GM18502 (cell line): Measurements from ENCODE around the gene EFCAB6.

Source experiments
- ATAC-seq: cut with Tn5 transposase; IDR thresholded peaks from one replicate; pipeline ENCODE4 v1.9.1; 2021; ENCODE audit warnings: mild to moderate bottlenecking; ENCODE audit not compliant: unreplicated experiment, poor library complexity

Gene EFCAB6

DNA sequence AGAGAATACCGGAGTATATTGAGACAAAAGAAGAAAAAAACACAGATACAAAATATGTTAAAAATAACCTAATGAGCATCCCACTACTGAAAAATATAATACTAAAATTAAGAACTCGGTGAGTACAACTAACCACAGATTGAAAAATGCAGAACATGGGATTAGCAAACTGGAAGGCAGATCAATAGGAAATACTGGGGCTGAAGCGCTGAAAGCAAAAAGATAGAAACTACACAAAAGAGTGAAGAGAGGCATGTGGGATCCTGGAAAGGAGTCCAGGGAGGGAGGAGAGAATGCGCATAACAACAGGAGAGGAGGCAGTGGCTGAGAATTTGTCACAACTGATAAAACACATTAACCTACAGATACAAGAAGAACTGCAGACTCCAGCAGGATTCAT is 159.3 kb downstream of the EFCAB6 start:
- ATAC-seq = no peak

GRCh38 chr22:43643387-43643786 is 168.7 kb downstream of the EFCAB6 start:
- ATAC-seq = no peak

DNA sequence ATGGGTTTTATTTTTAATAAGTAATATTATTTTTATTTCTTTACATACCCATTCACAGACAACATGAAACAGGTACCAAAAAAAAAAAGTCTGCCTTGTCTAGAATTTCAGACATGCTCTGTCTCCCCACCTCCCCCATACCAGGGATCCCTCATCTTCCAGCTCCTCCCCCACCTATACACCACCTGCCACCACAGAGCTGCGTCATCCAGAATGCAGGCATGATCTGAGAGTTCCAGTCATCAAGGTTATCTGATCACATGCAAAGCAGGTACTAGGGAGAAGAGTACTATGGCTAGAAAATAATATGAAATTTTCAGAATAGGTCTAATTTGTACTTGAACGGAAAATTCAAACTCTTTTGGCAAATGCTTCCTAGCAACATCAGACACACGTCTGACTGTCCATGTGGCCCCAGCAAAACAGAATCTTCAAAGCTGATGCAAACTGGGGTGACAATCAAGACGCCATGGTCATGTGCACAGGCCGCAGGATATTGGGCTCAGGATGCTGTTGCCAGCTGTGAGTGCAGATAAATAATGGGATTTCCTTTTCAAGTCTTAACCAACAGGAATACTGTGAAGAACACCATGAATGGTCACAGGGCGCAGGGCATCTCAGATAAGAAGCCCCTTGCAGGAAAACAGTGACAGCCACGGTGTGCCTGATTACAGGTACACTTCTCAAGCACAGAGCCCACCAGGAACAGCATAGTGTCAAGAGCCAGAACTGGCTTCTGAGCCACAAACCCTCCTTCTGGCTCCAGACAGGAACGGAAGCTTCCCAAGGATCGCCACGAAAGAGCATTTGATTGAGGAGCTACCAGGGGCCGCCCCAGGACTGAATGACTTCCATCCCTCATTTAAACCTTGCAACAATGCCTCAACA is 169.5 kb downstream of the EFCAB6 start:
- no peak for ATAC-seq

- no peak for ATAC-seq
Observed at GRCh38 chr22:43639228-43639948, 172.7 kb downstream of the EFCAB6 start.

DNA sequence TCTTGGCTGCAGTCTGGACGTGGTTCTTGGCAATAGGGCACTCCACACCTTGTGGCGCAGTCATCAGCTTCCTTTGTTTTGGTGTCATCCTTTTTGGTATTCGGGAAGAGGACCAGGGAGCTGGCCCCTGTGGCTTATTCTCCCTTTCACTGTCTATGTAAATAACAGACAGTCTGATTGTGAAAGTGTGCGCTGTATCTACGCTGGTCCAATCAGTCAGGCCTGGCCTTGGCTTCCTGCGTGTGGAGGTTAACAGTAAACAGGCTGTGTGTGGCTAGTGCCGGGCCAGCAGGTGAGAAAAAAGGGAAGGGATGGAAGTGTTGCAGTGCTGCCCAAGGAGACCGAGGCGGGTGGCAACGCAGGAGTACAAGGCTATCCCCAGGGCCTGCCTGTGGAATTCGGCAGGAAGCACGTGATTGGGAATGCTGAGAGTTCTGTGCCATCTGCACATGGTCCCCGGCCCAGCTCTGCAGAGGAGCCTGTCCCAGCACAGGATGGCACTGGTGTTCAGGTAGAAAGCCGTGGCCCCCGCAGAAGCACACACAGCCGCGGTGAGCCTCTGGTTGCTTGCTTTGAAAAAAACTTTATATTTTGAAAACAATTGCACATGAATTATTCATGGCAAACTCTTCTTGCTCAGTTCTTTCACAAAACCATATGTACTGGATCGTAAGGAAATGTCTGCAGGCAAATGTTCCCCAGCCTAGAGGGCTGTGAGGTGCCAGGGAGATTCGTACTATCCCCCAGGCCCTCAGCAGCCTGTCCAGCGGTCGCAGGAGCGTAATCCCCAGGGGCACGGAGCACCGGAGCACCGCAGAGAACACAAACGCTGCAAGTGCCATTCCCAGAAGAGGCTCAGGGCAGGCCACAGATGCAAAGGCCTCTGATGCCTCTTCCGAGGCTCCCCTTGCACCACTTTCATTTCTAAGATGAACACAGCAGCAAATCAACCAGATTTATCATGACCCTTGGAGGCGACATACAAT is 174.5 kb downstream of the EFCAB6 start:
- no peak for ATAC-seq

DNA sequence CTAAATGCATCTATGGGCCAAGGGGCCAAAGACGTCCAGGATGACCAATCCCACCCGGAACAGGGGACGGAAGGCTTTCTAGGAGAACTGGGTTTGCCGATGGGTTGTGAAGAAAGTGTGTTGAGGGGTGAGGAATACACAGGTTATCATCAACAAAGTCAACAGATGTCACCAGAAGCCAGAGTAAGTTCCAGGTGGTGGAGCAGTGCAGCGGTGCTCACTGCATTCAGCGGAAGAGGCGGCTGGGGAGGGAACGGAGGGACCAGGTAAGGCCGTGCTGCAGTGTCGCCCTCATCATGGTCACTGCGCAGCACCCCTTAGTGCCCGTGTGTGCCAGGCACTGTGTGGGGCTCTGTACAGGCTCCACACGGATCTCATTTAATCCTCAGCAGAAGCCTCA is 176.0 kb downstream of the EFCAB6 start:
- no peak for ATAC-seq

GRCh38 chr22:43635101-43635500 is 177.0 kb downstream of the EFCAB6 start:
- ATAC-seq = no peak

DNA sequence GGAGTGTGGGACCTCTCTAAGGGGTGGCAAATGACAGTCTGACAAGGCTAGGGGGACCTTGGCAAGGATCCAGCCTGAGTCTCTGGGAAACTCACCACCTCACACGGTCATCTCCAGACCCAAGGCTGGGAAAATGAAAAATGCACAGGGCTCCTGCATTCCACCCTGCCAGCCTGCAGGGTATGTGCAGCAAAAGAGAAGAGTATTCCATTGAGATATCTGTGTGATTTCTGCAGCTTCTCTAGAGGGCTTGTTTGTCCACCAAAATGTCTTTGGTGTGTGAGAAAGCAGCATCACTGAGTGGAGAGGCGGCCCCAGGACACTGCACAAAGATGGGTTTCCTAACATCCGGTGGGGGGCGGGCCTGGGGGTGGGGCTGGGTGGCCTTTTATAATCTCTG is 177.8 kb downstream of the EFCAB6 start:
- ATAC-seq = no peak

DNA sequence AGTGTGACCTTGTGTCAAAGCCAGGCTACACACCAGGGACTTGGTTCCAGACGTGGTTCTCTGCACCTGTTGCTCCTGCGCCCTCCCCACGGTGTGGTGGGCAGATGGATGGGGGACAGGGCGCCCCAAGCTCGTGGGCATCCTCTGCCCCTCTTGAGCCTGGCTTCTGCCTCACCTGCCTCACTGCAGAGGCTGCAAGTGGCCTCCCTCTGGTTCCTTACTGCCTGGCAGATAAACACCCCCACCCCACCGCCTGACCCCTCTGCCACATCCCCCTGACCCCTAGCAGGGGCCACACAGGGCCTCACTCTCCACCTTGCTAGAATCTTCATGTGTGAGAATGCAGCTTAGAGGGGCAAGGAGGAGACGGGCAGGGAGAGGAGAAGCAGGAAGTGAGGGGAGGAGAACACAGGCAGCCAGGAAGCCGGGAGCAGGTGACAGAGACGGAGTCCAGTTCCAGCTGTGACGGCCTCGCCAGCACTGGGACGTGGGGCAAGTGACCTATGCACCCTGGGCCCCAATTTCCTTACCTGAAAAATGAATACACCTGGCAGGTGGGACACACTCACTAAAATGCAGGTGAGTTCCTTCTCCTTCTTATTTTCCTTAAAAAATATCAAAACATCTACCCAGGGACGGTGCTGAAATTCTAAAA is 178.3 kb downstream of the EFCAB6 start:
- no peak for ATAC-seq

- ATAC-seq = no peak
Observed at GRCh38 chr22:43631846-43632245, 180.3 kb downstream of the EFCAB6 start.

DNA sequence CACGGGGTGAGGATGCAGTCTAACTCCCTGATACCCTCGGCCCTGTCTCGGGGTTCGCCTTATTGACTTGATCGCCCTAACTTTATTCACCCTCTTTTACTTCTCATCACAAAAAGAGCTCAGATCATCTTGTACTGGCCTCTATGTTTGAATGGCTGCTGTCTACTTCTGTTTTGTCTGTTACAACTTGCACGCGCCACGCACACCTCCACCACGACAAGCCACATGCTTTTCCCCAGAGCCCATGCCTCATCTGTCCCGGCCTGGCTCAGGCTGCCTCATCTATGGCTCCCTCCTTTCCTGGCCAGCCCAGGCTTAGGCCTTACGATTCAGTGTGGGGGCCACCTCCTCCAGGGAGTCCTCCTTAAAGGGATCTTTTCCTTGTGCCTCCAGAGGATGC is 180.9 kb downstream of the EFCAB6 start:
- ATAC-seq = no peak

- ATAC-seq = no peak
Observed at GRCh38 chr22:43630451-43630850, 181.7 kb downstream of the EFCAB6 start.

- ATAC-seq = no peak
Observed at GRCh38 chr22:43628250-43628649, 183.9 kb downstream of the EFCAB6 start.

GRCh38 chr22:43627485-43628213 is 184.5 kb downstream of the EFCAB6 start:
- ATAC-seq = no peak

DNA sequence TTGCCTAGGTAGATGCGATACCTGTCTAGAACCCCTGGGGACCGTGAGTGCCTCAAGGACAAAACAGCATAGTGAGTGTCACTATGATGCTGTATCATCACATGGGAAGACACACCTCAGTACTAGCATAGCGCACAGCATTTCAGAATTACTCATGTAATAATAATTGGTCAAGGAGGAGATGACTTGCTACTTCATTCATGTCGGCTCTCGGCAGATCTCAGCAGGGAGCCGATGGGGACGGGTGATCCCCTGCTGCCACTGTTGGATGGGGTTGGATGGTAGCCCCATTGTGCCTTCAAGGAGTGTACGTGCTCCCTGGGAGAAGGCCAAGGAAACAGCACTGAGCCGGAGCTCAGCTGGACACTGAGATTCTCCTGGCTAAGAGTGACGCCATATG is 186.9 kb downstream of the EFCAB6 start:
- no peak for ATAC-seq

- ATAC-seq = no peak
Observed at GRCh38 chr22:43624144-43624998, 187.7 kb downstream of the EFCAB6 start.

DNA sequence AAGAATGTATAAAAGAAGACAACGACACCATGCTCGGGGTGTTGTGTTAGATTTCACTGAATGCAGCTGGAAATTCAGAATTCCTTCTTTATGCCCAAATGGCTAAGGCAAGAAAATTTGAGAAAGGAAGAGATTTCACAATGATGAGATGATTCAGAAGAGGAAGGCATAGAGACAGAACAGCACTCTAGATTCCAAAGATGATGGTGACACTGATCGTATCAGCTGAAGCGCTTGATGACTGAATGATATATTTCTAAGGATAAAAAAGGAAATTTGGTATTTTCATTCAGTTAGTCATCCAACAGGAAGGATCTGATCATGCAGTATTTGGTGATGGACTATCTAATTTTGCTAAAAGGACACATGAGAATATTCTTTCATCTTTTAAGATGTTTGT is 189.2 kb downstream of the EFCAB6 start:
- ATAC-seq = no peak

- no peak for ATAC-seq
Observed at GRCh38 chr22:43620197-43620596, 191.9 kb downstream of the EFCAB6 start.
